ENCODE measurements around the gene SMOC2.
"Not testable (repeated sequence)": the region's sequence is repeated elsewhere in the genome, so short reads cannot be mapped to it uniquely, and the experiment has no call there.

Gene SMOC2

DNA sequence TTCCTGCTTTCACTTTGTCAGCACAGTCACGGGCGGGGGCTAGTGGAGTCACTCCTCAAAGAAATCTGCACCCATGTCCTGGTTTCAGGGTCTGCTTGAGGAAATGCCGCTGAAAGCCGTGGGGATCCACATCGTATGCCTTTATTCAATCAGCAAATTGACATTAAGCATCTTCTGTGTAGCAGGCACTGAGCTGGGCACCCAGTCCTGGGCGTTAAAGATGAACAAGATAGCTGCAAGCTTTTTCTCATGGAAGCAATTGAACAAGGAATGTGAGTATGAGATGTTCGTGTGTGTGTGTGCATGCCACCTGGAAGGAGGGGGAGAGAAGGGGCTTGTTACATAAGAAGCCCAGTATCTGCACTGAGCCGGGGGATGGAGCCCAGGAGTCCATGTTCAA, 243.9 kb downstream of the SMOC2 start:
- DNase-seq (ENCODE audit: low spot score): no peak

DNA sequence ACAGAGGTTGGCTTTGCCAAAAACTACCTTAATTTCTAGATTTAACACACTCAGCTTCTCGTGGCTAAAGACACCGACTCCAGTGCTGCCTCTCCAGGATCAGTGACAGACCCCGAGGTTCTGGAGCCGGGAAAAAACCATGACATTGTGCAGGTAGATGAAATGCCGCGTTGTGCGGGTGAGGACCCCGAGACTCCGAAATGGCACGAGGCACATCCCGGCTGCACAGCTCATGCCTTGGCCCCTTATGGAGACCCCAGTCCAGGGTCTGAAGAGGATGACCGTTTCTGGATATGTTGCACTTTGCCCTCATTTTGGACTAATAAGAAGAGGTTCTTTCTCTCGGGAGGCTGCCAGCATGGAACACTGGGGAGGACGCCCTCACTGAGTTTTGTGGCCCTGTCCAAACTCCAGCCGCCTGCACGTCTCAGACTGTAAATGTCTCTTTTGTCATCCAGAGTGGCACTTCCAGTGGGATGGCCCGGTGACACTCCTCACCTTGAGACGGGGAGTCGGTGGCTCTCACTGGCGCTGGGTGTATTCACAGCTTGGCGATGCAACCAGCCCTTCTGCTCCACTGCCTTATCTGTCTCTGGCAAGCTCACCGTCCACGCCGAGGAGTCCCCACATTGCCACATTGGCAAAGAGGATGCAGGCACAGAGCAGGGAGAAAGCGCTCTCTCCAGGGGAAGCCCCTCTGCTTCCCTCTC, 245.2 kb downstream of the SMOC2 start:
- DNase-seq (ENCODE audit: low spot score): no peak

- DNase-seq (ENCODE audit: low spot score): no peak
These were observed 246.1 kb downstream of the SMOC2 start for GRCh38 chr6:168686831-168687730.

GRCh38 chr6:168690271-168690670, 249.3 kb downstream of the SMOC2 start:
- DNase-seq (ENCODE audit: low spot score): no peak

DNA sequence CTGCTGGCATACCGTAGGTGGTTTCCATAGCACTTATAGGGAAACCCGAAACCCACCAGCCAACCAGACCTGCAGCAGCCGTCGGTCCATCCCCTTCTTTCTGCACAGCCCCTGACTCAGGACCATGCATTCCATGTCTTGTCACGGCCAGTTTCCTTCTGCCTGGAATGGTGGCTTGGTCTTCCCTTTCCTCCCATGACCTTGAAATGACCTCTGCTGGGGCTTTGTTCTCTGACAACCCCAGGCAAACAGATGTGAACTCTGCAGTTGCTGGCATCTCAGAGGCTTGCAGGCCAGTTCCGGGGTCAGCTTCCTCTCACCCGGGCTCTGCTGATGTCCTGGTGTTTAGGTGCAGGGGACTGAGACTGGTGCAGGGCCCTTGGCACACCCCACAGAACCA, 250.8 kb downstream of the SMOC2 start:
- no peak for DNase-seq (ENCODE audit: low spot score)

GRCh38 chr6:168692193-168692914, 251.4 kb downstream of the SMOC2 start:
- DNase-seq (ENCODE audit: low spot score): no peak

GRCh38 chr6:168692915-168693257, 251.9 kb downstream of the SMOC2 start:
- DNase-seq (ENCODE audit: low spot score): not testable (repeated sequence)

DNA sequence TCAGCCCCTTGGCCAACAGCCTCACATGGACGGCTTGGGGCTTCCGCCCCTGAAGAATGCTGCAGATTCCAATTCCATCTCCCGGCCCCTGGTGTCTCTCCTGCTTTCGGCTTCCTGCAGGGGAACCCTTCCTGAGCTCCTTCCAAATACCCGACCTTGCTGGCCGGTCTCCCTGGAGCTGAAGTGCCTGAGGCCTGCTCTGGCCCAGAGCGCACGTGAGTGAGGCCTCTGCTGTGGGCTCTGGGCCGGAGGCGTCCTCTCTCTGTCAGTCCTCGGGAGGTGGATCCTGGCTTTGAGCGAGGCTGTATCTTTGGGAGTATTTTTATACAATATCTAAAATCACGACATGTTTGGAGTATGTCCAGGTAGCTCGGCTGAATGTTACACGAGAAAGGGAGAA, 253.8 kb downstream of the SMOC2 start:
- not testable (repeated sequence) for DNase-seq (ENCODE audit: low spot score)

GRCh38 chr6:168695701-168696100, 254.7 kb downstream of the SMOC2 start:
- DNase-seq (ENCODE audit: low spot score): no peak

GRCh38 chr6:168698923-168699322, 257.9 kb downstream of the SMOC2 start:
- DNase-seq (ENCODE audit: low spot score): no peak

- peak; percentile 30 for DNase-seq (ENCODE audit: low spot score)
These were observed 258.8 kb downstream of the SMOC2 start for GRCh38 chr6:168699631-168700295.

DNA sequence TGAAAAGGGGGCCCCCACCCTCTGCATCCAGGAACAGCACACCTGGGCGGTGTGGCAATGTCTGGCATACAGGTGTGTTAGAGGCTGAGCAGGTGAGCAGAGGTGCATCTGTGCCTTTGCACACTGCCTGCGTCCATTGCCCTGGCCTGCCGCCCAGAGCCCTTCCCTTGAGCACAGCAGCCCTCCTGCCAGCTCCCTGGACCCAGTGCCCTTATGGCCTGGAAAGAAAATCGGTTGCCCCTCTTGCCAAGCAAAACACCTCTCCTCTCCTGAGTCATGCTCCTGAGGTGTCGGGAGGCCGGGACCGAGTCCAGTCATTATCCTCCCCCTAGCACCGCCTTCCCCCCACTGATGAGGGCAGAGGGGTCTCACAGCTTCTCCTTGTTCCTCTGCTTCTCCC, 259.9 kb downstream of the SMOC2 start:
- no peak for DNase-seq (ENCODE audit: low spot score)

DNA sequence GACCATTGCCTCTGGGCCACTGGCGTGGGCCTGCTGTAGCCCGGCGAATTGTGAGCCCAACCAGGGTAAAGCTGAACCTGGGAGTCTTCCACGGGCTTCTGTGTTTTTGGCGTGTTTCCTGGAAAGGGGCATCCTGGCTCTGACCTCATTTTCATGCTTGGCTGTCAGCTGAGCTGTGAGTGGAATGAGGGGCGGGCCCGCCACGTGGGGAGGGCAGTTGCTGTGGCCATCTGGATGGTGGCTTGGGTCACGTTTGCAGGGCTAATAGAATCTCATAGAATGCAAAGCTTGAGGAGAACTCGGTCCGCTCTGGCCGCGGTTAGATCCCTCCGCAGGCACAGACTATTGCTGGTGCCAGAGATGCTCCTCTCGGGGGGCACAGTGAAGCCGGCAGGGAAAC, 263.0 kb downstream of the SMOC2 start:
- no peak for DNase-seq (ENCODE audit: low spot score)

GRCh38 chr6:168704678-168705077, 263.7 kb downstream of the SMOC2 start:
- DNase-seq (ENCODE audit: low spot score): no peak

DNA sequence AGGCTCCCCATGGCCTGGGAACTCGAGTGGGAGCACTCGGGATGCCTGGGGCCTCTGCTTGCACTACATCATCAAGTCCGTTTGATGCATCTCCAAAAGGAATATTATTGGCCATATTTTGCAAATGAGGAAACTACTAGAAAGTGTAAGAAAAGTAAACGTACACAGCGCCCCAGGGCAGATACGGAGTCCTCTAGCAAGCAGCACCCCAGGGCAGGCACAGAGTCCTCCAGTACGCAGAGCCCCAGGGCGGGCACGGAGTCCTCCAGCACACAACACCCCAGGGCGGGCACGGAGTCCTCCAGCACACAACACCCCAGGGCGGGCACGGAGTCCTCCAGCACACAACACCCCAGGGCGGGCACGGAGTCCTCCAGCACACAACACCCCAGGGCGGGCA, 264.3 kb downstream of the SMOC2 start:
- DNase-seq (ENCODE audit: low spot score): not testable (repeated sequence)

DNA sequence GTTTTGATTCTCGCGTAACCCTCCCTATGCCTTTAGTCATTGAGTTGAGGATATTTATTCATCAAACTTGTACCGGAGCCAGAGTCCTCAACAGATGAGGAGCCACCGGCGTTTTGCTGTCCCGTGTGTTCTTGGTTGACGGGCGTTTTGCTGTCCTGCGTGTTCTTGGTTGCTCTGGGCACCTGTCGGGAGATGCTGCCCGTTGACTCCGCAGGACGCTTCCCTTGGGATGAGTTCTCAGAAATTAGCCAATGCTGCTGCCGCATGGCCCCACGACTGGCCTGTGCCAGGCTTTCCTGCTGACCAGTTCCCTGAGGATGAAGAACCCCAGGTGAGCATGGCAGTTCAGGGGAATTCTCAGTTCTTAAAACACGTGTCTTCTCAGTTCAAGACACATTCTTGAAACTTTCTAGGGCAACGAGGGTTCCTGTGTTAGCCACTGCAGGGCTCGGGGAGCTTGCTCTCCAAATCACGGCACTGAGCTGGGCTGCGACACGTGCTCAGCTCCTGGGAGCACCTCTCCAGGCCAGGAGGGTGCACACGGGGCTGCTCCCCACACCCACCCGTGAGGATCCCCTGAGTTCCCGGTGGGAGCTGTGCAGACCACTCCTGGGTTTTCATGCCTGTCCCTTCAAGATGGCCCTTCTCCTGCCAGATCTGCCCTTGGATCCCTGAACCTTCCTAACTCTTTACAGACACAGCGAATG, 265.6 kb downstream of the SMOC2 start:
- DNase-seq (ENCODE audit: low spot score): no peak

GRCh38 chr6:168708526-168708925, 267.5 kb downstream of the SMOC2 start:
- DNase-seq (ENCODE audit: low spot score): no peak

DNA sequence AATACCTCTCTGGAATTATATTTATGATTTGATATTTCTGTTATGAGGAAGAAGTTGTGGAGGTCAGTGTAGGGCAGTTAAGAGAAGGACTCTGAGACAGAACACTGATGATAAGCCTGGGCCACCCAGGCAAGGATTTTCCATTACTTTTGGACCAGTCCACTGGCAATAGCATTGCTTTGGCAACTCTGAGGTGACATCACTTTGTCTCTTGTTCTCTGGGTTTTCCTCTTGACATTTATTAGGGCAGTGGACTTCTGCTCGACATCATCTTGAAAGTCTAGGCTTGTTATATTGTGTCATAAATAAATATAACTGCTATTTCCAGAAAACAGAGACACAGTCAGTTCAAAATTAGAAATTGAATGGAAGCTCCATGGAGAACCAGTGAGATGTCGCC, 268.0 kb downstream of the SMOC2 start:
- no peak for DNase-seq (ENCODE audit: low spot score)

DNA sequence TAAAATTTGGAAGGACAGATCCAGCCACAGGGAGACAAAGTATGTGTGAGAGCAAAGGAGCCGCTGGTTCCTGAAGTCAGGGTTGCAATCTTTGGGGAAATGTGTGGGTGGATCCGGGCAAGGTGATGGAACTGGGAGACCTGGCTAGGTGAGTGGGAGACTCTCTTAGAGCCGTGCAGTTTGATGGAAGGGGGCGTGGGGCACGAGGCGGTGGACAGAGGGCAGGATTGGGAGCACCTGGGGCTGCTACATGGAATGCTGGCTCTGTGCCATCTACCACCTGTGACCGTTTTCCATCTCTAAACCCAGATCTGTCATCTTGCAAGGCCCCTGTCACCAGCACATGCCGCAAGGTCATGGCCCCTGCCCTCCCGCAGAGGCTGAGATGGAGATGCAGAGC, 268.4 kb downstream of the SMOC2 start:
- no peak for DNase-seq (ENCODE audit: low spot score)

GRCh38 chr6:168709991-168710390, 269.0 kb downstream of the SMOC2 start:
- no peak for DNase-seq (ENCODE audit: low spot score)

- no peak for DNase-seq (ENCODE audit: low spot score)
These were observed 270.2 kb downstream of the SMOC2 start for GRCh38 chr6:168711049-168711640.

Measured in cerebellar cortex (tissue), 1 donor.